ENCODE measurements around the gene MPG.

The MPG gene

DNA sequence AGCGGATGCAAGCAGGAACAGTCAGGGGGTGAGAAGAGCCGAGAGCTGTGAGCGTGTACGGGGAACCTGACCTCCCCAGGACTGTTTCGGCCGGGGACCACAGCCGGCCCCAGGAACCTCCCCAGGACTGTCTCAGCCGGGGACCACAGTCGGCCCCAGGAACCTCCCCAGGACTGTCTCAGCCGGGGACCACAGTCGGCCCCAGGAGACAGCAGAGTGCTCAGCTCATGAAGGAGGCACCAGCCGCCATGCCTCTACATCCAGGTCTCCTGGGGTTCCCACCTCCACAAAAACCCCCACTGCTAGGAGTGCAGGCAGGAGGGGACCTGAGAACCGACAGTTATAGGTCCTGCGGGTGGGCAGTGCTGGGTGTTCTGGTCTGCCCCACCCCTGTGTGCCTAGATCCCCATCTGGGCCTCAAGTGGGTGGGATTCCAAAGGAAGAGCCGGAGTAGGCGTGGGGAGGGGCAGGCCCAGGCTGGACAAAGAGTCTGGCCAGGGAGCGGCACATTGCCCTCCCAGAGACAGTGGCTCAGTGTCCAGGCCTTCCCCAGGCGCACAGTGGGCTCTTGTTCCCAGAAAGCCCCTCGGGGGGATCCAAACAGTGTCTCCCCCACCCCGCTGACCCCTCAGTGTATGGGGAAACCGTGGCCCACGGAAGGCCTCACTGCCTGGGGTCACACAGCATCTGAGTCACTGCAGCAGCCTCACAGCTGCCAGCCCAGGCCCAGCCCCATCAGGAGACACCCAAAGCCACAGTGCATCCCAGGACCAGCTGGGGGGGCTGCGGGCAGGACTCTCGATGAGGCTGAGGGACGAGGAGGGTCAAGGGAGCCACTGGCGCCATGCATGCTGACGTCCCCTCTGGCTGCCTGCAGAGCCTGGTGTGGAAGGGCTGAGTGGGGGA, 9.9 kb upstream of the MPG start:
- peak; percentile 57 for DNase-seq

DNA sequence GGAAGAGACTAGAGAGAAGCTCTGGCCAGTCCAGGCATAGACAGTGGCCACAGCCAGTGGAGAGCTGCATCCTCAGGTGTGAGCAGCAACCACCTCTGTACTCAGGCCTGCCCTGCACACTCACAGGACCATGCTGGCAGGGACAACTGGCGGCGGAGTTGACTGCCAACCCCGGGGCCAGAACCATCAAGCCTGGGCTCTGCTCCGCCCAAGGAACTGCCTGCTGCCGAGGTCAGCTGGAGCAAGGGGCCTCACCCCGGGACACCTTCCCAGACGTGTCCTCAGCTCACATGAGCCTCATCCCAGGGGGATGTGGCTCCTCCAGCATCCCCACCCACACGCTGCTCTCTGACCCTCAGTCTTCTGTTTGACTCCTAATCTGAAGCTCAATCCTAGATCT, 8.8 kb upstream of the MPG start:
- no peak for DNase-seq

DNA sequence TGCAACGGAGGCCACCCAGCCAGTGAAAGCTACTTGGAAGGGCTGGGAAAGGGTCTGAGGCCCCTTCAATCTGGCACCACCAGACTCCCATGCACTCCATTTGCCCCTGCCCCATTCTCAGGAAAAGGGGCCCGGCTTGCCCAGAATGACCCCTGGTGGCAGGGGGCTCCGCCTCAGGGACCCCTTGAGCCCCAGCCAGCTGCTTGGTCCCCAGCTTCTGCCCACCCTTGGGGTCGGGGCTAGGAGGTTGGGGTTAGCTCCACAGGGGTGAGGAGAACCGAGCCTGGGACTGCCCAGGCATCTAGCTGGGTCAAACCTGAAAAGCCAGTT, 6.8 kb upstream of the MPG start:
- DNase-seq: no peak

DNA sequence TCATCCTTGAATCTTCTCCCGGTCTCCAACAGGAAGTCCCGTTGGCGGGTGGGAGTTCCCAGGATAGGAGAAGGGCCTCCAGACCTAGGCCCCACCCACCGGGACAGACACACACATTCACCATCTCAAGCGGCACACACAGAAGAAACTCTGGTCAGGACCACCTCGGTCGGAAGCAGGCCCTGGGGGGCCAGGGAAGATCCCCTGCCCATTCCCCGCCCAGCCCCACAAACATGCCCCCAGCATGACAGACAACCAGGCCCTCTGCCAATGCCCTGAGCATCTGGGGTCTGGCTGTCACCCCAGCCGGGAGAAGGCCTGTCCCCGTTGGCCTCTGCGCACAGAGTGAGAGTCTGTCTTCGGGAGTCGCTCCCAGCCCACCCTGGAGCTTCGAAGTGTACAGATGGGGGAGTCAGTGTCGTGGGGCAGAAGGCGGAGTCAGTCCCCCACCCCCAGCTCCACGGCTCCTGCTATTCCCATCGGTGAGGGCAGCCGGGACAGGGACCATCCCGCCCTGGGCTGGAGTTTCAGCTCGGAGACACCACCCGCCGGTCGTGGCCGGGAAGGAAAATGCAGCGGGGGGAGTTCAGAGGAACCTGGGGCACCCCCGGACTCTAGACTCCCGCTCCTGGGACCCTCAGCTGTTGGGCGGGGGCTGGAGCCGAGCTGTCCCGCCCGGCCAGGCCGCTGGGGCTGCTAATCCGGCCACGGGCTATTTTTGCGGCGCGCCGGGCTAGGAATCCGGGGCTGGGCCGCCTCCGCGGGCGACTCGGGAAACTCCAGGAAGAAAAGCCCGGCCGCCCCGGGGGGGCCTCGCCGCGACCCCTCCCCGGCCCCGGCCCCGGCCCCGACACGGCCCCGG, 6.3 kb upstream of the MPG start:
- peak; percentile 75 for DNase-seq

DNA sequence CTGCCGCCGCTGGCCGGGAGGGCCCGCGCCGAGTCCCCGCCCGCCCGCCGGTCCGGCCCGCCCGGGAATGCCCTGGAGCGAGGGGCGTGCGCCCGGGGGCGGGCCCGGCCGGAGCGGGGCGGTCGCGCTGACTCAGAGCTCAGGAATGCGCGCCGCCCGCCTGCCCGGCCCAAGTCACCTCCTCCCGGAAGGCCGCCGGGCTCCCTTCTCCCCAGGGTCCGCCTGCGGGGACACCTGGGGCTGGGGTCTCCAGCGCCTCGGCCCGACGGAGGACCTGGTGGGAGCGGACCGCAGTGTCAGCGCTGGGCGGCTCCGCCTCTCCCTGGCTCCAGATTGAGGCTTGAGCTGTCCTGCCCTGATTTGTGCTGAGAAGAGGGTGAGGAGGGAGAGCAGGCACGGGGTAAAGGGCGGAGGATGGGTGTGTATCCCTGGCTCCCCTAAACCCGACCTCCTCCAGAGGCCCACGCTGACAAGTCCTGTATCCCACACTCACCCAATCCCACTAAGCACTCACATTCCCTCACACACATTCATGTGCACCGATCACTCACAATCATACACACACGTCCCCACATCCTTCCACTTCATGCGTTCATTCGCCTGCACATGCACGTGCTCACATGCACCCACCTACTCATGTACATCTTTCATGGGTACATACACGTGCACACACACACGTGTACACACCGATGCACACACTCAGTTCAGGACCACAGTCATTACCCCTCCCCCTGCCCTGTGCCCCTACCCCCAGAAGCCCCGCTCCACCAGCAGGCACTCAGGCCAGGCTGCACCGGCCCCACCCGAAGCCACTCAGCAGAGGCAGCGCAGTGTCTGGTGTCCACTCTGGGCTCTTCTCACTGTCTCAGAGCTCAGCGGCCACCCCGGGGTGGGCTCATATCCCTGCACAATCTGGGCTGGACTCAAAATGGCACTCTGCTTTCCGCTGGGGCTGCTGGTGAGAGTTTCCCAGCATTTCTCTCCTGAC, 5.2 kb upstream of the MPG start, which contains the start of gene RHBDF1:
Gene RHBDF1, minus strand, starts transcription at position 71 of the 988 bp plus-strand sequence. CDS start 7,616 bp downstream, outside the sequence.
- peak; percentile 76 for DNase-seq

DNA sequence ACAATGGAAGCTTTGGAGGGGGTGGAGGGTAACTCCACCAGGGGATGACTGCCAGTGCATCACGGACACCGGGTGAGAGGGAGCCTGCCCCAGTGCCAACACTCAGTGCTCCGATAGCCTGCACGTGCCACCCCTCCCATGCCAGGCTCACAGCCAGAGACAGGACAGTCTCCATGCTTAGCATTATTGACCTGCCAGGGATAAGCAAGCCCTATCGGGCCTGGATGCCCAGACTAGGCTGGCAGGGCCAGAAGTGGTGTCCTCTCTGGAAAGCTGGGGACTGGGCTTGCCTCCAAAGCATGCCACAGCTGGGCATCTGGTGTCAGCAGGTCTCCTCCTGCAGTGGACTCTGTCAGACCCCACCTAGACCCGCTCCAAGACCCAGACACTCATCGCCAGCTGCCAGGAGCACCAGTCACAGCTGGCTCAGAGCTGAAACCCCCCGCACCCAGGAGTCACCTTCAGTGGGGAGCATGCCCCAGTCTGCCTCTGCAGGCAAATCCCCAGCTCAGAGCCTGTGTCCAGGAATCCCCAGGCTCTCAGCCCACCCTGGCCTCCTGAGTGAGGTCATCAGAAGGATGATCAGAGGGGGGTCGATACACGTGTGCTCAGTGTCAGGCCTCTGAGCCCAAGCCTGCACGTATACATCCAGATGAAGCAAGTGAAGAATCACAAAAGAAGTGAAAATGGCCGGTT, 3.8 kb upstream of the MPG start:
- DNase-seq: no peak

DNA sequence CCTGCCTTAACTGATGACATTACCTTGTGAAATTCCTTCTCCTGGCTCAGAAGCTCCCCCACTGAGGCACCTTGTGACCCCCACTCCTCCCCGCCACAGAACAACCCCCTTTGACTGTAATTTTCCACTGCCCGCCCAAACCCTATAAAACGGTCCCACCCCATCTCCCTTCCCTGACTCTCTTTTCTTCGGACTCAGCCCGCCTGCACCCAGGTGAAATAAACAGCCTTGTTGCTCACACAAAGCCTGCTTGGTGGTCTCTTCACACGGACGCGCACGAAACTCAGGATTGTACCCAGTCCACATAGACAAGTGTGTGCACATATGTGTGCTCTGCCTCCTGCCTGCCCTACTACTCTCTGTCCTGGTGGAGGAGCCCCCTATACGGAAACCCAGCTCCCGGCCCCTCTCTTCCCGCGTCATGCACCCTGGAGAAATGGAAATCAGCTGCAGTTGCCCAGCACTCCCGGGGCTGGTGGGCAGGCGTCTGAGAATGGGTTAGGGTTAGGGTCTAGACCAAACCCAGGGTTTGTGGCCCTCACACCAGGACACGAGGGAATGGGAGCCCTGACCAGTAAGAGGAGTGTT, 3.2 kb upstream of the MPG start:
- DNase-seq: no peak

DNA sequence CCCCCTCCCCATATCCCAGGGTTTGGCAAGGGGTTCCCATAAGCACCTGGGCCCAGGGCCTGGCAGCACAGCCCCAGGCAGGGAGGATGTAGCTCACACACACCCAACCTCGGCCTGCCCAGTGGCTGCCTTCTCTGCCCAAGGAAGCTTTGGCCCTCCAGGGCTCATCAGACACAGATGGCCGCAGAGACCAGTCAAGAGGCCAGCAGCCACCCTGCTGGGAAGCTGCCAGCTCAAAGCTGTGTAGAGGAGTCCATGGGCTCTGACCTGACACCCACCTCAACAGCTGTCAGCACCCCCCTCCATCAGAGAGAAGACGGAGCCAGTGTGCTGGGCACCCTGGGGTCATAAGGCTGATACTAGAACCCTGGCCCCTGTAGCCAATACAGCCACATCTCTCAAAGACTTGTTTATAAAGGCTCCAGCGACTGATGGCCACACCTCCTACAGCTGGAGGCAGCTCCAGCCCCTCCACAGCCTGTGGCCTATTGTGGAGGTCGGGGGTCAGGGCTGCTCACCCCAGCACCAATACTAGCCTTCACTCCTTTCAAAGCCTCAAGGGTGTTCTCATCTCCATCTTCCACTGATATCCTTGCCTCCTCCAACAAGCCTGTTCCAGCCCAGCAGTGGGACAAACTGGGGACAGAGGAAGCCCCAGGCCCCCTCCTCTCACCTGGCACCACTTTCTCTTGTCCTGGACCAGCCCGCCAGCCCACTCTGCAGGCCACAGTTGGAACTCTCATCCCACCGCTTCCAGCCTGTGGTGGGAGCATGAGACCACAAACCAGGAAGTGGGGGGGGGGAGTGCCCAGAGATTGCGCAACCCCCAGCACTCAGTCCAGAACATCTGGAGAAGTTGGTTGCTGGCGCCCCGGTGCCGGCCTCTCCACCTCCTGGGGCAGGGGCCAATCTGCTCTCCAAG, 2.2 kb upstream of the MPG start:
- peak; percentile 50 for DNase-seq

DNA sequence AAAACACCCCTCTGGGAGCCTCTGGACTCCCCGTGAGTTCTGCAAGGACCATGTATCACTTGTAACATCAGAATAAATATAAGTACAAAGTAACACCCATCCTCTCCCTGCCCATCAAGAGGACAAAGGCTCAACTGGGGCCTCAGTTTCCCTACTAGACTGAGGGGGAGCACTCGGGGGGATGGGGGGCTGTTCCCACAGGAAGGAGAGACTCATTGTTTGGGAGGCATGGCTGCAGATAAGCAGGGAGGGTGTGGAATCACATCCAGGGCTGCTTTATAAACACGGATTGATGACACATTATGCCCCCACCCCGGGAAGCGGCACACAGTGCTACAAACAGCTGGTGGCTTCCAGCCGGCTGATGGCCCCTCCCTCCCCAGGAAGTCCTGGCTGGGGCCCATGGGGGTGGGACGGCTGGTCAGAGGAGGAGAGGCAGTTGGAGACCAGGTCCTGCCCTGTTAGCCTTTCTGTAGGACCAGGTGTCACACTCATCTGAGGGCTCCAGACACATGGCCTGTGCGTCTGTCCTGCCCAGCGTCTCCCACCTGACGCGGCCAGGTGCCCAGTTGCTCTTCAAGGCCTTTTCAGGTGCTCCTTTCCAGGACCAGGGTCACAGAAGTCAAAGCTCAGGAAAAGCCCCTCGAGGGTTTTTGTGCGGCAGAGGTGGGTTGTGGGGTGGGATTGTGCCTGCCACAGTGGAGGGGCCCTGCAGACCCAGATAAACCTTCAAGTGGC, 1.3 kb upstream of the MPG start:
- no peak for DNase-seq

DNA sequence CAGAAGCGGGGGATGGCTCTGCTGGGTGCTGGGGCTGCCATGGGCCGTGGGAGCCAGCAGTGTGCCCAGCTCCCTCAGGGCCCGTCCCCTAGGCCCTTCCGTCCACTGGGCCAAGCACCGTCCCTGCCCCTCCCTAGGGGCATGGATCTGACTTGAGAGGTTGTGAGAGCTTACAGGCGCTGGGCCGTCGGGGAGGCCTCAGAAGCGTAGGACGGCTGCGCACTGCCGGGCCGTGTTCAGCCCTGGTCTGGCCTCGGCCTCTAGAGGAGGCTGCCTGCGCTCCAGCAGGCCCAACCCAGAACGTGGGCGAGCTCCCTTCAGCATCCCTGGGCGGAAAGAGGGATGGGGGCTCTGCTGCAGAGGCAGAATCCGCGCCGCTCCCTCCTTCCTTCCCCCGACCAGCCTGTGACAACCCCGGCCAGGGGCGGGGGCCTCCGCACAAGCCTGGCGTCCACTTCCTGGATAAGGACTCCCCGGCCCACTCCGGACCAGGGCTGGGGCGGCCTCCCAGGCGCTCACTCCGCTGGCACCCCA, 685 bp upstream of the MPG start:
- DNase-seq: peak; percentile 73

DNA sequence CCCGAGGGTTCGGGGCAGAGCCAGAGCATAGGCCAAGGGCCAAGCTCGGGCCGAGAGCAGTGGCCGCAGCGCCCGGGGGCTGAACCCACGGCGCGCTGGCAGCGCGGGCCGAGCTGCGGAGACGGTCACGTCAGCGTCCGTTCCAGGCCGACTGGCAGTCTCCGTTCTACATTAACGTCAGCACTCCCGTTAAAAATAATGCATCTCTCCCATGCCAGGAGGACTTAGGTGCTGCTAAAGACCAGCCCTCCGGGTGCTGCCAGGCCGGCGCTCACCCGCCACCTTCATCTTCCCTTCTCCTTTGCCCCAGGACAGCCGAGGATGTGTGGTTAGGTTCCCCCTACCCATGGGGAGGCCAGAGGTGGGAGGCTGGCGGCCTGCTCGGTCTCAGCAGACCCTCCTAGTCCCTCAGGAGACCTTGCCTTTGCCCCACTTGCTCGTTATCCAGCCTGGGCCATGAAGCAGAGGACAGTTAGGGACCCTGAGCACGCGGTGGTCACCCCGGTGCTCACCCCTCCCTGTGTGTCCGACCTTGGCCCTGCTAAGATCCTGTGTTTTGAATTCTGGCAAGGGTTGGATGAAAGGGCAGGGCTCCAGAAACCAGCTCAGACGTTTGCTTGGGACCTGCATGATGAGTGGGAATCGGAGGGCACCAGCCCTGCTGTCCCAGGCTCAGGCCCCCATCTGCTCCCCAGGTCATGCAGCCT, 572 bp downstream of the MPG start:
- peak; percentile 62 for DNase-seq

DNA sequence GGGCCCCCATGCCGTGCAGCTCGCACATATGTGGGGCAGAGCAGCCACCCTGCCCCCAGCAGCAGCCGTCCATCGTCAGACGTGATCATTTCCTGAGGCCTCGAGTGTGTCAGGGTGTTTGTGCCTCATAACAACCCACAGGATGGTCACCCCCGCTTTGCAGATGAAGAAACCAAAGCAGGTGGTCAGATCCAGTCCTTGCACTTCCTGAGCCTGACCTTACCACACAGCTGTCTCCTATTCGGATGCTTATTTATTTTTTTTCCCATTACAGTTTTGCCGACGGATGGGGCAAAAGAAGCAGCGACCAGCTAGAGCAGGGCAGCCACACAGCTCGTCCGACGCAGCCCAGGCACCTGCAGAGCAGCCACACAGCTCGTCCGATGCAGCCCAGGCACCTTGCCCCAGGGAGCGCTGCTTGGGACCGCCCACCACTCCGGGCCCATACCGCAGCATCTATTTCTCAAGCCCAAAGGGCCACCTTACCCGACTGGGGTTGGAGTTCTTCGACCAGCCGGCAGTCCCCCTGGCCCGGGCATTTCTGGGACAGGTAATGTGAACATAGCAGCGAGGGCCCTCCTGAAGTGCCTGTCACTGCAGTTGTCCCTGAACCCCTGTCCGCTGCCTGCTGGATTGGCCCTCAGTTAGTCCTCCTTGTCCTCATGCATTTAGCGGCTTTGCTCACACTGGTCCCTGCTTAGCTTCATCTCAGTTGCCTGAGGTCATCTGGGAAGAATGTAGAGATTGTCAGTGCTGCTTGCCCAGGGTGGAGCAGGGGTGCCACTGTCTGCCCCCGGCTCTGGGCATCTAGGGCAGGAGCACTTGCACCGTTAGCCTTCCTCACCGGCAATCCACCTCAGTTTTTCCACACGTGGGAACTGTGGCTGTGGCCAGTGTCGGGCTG, 1.4 kb downstream of the MPG start:
- no peak for DNase-seq

DNA sequence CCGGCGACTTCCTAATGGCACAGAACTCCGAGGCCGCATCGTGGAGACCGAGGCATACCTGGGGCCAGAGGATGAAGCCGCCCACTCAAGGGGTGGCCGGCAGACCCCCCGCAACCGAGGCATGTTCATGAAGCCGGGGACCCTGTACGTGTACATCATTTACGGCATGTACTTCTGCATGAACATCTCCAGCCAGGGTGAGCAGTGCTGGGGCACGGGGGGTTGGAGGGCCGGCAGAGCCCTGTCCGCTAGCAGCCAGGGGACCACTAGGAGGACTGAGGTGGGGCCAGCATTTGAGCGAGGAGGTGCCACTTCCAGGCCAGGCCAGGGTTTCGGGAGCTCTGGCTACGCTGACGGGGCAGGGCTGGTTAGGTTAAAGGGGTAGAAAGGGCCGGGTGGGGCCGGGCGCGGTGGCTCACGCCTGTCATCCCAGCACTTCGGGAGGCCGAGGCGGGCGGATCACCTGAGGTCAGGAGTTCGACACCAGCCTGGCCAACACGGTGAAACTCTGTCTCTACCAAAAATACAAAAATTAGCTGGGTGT, 5.1 kb downstream of the MPG start:
- no peak for DNase-seq

DNA sequence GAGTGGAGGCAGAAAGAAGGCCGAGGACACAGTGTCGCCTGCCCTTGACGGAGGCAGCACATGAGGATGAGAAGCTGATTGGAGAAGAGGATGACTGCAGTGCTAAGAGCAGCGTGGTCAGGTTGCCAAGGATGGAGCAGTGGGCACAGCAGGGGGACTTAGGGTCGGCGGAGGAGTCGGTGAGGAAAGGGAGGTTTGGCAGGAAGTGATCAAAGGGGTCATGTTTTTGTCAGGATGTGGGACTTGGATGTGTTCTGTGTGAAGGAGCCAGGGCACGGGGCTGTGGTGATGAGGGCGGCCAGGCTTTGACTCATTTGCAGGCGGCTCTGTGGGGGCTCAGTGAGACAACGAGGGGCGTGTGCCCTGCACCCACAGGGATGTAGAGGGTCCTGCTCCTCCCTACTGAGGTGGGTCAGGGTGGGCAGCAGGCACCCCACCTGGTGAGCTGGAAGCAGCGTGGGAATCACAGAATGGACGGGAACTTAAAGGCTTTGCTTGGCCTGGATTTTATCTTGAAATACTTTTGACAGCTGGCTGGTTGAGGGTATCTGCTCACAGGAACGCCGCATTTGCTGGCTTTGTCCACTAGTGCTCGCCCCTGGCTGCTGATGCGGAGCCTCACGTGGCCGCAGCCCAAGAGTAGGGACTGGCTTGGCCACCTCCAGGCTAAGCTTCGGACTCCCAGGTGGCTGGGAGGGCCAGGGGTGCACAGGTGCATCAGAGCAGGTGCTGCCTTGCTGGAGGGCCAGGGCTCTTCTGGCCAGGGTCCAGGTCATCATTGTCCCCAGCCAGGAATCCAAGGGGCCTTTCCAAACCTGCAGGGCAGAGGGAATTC, 6.0 kb downstream of the MPG start:
- DNase-seq: no peak

DNA sequence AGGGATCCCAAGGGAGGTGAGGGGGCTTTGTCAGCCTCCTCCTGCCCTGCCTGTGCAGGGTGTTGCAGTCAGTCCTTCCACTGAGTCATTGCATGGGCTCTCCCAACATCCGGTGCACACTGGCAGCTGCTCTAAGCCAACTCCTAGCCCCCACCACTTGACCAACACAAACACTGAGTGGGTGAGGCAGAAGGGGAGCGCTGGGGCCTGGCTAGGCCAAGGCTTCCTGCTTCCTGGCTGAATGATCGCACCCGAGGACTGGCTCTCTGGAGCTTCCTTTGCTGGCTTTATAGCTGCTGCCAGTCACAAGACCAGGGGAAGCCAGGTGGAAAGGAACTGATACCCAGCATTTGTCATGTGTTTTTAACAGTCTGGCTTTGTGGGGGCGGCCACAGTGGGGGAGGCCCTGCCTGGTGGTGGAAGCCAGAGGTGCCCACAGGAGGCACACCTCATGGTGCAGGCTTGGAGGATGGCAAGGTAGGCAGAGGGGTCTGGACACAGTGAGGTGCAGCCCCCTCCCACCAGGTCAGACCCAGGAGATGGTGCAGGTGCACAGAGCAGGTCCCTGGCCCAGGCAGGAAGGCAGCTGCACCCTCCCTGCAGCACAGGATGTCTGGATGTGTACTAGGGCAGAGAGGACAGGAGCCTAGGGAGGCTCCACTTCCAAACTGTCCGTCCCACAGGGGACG, 6.8 kb downstream of the MPG start:
- no peak for DNase-seq

DNA sequence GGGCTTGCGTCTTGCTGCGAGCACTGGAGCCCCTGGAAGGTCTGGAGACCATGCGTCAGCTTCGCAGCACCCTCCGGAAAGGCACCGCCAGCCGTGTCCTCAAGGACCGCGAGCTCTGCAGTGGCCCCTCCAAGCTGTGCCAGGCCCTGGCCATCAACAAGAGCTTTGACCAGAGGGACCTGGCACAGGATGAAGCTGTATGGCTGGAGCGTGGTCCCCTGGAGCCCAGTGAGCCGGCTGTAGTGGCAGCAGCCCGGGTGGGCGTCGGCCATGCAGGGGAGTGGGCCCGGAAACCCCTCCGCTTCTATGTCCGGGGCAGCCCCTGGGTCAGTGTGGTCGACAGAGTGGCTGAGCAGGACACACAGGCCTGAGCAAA, 7.4 kb downstream of the MPG start:
- DNase-seq: no peak

Data from eye (tissue), 1 donor.